HG02973 (cell line): ENCODE data around the gene ARL5B.
A peak's percentile ranks its signal among the peaks of the same experiment; 100 is the strongest.
"Not testable (repeated sequence)": the region's sequence is repeated elsewhere in the genome, so short reads cannot be mapped to it uniquely, and the experiment has no call there.

Source experiments
- ATAC-seq: cut with Tn5 transposase; IDR thresholded peaks from one replicate; pipeline ENCODE4 v1.9.1; 2021; ENCODE audit warnings: moderate library complexity; ENCODE audit not compliant: unreplicated experiment

Gene ARL5B, protein sequence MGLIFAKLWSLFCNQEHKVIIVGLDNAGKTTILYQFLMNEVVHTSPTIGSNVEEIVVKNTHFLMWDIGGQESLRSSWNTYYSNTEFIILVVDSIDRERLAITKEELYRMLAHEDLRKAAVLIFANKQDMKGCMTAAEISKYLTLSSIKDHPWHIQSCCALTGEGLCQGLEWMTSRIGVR

DNA sequence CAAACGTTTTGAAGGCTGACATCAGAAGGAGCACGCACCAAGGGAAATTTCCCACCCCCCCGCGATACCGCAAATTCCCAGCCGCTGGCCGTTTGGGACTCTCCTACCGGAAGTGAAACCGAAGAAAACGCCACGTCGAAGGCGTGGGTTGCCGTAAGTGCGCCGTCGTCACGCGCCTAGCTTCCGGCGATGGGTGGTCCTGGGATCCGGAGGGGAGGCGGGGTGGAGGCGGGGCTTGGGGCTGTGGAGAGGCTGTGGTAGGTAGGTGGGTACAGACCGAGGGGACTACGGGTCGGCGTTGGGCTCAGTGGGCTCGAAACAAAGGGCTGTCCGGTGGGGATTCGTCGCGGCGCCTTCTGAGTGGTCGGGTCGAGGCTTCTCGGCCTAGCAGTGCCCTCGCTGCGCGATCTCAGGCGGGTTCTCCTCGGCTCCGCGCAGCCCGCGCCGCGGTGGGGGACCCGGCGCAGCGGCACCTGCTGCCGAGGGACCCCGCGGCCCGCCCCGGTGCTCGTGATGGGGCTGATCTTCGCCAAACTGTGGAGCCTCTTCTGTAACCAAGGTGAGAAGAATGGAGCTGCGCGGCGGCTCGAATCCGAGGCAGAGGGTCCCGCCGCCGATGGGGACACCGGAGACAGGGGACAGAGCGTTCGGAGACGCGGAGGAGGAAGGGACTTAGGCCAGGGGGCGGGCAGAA is at the start of gene ARL5B:
TSS of gene ARL5B (plus strand) at position 307 of the 694 bp plus-strand sequence. CDS start at position 514, 207 bp downstream.
- peak; percentile 86 for ATAC-seq

DNA sequence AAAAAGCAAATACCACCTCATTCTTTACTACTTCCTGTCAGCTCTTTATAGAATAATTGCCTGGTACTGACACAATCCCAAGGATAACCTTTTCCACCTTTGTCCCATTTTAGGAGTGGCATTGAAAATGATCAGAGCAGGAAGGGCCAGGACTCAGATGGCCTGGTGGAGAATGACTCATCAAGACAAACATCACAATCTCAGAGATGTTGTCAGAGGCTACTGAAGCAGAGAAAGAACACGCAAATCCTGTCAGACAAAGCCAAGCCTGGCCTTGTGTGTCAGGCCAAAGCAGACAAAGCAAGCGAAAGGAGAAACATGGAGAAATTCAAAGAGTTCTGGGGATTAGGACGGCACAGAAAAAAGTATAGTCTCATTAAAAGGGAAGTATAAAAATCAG is 48.7 kb upstream of the ARL5B start:
- ATAC-seq, result no peak

DNA sequence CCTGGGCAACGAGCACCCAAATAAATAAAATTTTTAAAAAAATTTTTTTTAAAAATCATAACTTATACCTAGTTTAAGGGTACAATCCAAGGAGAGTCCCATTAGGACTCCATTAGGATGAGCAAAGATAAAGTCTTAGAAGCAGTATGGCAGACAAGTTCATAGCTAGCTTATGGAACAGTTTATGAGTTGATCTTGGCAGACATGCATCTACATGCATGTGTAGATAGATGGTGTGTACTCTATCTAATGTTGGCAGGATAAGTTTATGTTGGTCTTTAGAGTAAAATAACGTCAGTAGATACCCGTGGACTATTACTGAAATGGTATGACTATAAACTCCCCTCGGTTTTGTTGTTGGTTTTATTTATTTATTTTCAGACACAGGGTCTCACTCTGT is 48.1 kb upstream of the ARL5B start:
- ATAC-seq, result no peak

DNA sequence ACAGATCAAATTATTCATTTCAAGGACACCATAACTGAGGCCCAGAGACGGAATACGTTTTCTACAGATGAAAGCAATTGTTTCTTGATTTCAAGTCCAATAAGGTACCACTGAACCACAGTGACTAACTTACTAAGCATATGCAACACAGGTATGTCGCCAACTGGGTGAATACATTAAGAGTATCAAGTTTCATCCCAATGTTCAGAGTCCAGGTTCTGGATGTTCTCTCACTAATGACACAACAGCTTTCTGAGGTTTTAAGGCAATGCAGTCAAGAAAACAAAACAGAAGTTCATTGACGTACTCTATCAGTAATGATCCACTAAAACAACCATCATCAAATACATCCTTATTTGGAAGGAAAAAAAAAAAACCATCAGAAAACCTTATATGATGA is 43.6 kb upstream of the ARL5B start:
- no peak for ATAC-seq

DNA sequence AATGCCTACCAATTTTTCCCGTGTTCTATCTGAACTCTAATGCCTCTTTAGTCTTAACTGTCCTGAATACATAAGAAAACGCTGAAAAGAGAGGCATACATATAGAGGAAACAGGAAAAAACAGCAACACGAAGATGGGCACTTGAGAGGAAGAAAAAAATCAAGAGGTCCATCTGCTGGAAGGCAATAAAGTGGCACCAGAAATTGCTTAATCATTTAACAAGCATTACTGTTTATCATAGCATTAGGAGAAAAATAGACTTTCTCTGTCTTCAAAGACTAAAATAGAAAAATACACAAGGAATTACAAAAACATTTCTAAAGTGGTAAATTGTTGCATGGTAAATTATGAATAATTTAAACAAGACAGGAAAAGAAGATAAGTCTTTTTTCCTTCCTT is 42.9 kb upstream of the ARL5B start:
- no peak for ATAC-seq

DNA sequence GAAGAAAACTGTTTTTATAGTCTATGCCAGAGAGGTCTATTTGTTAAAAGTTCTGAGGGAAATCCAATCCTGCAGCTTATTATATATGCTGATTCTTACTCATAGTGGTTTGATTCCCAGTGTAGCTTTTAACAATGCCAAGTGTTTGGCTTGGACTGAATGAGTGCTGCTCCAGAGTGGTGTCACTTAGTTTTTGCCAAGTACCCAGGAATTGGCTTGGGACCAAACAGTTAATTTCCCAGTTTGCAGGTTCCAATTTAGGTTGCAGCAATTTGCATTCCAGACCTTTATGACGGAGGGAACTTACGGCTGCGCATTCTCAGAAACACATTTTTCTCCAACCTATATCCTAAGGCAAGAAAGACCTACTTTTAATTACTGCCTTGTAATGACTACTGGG is 40.2 kb upstream of the ARL5B start:
- ATAC-seq, result no peak

DNA sequence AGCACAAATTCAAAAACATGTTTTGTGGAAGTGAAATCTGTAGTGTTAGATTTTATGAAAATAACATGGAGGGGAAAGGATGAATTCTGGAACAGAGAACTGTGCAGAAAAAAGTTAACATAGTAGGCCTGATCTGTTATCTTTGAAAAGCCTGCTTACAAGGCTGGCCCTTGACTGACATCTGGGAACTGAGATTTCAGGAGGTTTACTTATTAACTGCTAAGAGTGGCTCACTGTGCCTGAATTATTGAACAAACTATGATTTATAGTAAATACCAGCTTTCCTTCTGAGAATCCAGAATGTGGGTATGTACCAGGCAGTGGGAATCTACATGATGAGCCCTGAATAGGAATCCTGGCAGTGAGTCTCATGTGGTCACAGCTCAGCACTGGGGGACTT is 38.4 kb upstream of the ARL5B start:
- no peak for ATAC-seq

DNA sequence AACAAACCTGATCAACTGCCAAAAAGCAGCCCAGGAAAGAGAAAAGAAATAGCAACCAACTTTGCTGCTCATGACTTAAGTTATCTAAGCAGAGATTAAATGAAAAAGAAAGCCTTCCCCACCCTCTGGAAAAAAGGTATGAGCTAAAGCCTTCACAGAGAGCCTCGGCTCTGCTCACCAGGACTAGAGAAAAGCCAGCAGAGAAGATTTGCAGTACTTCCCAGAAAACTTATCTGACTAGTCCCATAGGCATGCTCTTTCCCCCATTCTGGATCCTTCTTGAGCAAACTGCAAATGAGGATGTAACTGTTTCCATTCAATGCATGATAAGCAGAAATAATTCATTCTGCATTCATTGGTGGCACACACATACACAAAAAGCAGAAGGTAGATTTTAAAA is 35.6 kb upstream of the ARL5B start:
- not testable (repeated sequence) for ATAC-seq

DNA sequence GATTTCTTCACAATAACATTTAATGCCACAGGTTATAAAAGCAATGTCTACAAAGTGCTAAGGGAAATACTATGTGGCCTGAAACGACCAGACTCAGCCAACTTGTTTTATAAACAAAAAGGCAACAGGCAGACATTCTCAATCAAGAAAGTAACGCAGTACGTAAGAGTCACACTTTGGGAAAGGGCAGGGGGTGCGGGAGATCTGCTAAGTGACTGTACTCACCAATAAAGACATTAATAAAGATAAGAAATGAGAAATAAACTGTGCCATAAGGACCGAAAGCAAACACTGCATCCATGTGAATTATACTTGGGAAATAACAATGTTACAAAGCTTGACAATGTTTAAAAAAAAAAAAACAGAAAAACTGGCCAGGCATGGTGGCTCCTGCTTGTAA is 33.3 kb upstream of the ARL5B start:
- no peak for ATAC-seq

DNA sequence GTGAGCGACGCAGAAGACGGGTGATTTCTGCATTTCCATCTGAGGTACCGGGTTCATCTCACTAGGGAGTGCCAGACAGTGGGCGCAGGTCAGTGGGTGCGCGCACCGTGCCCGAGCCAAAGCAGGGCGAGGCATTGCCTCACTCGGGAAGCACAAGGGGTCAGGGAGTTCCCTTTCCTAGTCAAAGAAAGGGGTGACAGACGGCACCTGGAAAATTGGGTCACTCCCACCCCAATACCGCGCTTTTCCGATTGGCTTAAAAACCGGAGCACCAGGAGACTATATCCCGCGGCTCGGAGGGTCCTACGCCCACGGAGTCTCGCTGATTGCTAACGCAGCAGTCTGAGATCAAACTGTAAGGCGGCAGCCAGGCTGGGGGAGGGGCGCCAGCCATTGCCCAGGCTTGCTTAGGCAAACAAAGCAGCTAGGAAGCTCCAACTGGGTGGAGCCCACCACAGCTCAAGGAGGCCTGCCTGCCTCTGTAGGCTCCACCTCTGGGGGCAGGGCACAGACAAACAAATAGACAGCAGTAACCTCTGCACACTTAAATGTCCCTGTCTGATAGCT is 31.7 kb upstream of the ARL5B start:
- ATAC-seq, result not testable (repeated sequence)

DNA sequence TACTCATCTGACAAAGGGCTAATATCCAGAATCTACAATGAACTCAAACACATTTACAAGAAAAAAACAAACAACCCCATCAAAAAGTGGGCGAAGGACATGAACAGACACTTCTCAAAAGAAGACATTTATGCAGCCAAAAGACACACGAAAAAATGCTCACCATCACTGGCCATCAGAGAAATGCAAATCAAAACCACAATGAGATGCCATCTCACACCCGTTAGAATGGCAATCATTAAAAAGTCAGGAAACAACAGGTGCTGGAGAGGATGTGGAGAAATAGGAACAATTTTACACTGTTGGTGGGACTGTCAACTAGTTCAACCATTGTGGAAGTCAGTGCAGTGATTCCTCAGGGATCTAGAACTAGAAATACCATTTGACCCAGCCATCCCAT is 26.7 kb upstream of the ARL5B start:
- not testable (repeated sequence) for ATAC-seq

DNA sequence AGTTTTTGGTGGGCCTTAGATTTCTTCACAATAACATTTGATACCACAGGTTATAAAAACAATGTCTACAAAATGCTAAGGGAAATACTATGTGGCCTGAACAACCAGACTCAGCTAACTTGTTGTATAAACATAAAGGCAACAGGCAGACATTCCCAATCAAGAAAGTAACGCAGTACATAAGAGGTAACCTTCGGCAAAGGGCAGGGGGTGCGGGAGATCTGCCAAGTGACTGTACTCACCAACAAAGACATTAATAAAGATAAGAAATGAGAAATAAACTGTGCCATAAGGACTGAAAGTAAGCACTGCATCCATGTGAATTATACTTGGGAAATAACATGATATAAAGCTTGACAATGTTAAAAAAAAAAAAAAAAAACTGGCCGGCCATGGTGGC is 23.2 kb upstream of the ARL5B start:
- ATAC-seq, result no peak

DNA sequence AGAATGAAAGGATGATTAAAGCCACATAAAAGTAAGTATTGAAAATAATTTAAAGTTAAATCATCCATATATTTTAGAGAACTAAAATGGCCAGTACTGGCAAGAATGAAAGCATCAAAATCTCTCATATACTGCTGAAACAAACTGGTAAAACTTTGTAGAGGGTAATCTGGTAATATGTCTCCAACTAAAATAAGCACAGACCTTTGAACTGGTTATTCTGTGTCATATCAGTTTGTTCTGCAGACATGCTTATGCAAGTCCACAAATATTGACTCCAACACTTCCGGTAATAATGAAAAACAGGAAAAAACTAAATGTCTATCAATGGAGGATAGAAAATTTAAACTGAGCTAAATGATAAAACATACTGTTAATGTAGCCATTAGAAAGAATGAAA is 21.8 kb upstream of the ARL5B start:
- not testable (repeated sequence) for ATAC-seq

DNA sequence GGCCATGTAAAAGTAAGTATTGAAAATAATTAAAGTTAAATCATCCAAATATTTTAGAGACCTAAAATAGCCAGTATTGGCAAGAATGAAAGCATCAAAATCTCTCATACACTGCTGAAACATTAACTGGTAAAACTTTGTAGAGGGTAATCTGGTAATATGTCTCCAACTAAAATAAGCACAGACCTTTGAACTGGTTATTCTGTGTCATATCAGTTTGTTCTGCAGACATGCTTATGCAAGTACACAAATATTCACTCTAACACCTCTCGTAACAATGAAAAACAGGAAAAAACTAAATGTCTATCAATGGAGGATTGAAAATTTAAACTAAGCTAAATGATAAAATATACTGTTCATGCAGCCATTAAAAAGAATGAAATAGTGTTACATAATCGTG is 19.5 kb upstream of the ARL5B start:
- ATAC-seq, result not testable (repeated sequence)

DNA sequence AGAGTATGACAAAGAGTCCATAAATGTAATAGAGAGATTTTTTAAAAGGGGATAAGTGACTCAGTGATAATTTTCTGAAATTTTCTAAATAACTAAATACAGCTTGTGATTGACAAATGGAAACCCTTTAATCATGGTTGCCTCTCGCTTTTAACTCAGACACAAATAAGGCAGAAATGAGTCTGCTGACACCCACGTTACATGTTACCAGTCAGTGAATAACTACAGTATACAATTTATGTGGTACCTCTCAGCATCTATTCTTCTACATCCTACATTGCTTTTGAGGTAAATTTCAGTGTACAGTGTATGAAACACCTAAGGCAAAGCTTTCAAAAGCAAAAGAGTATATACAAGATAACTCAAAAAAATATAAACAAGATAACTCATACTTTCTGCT is 12.1 kb upstream of the ARL5B start:
- ATAC-seq, result no peak

DNA sequence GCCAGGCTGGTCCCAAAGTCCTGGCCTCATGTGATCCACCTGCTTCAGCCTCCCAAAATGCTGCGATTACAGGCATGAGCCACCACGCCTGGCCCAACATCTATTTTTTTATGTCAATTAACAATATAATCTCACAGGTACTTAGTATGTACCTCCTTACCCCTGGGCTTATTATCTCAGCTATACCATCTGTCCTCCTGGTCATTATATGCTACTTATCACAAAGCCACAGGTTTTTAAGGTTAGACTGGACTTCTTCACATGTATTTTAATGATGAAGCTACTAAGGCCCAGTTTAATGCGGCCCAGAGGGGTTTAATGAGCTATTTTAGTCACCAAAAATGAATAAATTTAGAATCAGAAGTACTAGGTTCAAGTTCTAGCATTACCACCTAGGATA is 11.3 kb upstream of the ARL5B start:
- no peak for ATAC-seq

DNA sequence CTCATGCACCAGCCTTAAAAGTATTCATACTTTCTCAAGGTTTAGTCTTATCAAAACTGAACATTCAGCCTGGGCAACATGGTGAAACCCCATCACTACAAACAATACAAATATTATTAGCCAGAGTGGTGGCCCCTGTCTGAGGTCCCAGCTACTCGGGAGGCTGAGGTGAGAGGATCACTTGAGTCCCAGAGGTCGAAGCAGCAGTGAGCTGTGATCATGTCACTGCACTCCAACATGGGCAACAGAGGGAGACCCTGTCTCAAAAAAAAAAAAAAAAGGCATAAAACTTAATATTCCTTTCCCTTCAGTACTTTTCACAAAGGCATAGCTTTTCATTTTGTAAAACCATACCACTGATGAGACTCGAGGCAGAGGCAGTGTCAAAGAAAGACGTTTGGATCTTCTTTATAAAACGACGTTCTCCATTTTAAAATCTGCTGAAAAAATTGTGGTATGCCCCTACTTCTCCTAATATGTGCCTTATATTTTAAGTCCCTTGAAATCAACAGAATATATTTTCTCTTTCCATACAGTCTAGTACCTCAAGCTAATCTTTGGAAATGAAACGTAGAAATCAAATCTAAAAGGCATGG is 9.8 kb upstream of the ARL5B start:
- ATAC-seq, result no peak

DNA sequence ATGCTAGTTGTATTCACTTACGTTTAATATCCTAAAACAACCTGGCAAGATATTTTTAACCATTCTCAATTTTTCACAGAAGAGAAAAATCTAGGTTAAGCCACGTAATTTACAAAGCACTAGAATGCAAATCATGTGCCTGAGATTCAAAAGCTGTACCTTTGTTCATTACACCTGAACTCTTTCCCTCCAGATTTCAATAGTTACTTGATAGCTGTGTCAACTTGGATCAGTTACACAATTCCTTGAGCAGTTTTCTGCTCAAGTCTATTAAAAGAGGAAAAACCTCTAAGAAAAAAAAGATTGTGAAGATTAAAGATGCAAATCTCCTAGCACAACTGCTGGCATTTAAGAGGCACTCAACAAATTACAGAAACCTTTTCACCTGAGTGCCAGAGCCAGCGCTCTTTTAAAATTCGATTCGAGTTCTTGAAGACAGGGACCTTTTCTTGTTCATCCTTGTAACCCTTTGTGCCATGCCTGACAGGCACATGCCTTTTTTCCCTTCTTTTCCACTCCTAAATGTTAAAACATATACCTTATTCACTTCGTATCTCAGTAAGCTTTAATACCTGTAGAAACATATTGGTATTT is 8.7 kb upstream of the ARL5B start:
- no peak for ATAC-seq

DNA sequence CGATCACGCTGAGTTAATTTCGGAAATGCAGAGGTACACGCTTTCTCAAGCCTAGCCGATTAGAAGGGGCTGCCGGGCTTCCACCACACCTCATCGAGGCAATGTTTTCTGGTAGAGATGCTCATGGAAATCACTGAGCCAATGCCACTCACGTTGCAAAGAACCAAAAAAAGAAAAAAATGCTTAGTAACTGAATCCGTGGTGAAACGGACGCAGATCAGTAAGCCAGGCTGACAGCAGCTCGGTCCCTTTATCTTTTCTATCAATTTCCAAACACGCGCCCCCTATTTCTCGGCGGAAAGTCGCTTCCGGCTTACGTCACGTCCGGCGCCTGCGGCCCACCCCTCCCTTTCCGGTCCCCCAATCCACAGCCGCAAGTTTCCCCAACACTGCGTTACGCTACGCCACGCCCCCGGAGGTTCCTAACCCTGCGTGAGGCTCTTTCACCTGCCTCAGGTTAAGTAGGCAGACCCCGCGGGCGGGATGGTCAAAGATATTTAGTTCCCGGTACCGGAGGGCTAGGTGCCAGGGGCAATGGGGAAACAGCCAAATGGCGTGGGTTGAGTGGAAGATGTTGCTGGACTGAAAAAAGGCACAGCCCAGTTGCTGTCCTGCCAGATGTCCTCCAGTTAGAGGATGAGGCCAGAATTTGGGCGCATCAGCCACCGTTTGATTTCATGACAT is 7.8 kb upstream of the ARL5B start, which contains the start of gene NSUN6:
TSS of gene NSUN6 (minus strand) at position 264 of the 684 bp plus-strand sequence. CDS start 384 bp downstream, outside the sequence.
- ATAC-seq, result peak; percentile 94

DNA sequence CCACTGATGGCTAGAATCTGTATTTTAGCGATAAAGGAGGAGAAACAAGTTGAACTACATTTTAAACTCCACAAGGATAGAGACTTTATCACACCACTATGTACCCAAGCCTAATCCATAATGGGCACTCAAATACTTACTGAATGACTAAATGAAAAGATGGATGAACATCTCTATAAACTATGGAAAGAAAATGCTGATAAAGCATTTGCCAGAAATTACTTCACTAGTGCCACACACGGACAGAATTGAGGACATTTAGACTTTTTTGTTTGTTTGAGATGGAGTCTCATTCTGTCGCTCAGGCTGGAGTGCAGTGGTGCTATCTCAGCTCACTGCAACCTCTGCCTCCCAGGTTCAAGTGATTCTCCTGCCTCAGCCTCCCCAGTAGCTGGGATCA is 6.1 kb upstream of the ARL5B start:
- ATAC-seq, result no peak

DNA sequence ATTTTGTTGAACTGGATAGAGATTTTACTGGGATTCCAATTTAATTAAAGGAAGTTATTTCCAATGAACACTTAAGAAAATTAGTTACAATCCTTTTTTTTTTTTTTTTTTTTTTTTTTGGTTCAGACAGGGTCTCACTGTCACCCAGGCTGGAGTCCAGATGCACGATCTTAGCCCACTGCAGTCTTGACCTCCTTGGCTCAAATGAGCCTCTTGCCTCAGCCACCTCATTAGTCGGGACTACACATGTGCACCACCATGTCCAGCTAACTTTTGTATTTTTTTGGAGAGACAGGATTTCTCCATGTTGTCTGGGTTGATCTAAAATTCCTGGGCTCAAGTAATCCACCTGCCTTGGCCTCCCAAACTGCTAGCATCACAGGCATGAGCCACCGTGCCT is 2.5 kb upstream of the ARL5B start:
- ATAC-seq, result no peak
